Upper lobe of left lung (tissue), 6 donors: ENCODE data around the gene ZNF618. TPM values are rescaled to one million over a fixed set of nuclear protein-coding genes. Genes with fewer than 3 reads are reported as not detected.

ENCODE experiments used
- ATAC-seq, 2 donors: fragments of 200-7000 bp; cut with Tn5 transposase; one replicate each; pipeline ENCODE4 v1.9.1; 2022; ENCODE audit warnings: mild to moderate bottlenecking in 2 of 2, moderate library complexity in 2 of 2; ENCODE audit not compliant: low FRiP score in 2 of 2
- DNase-seq, 2 donors: peaks; one replicate each; pipeline ENCODE4 v3.0.0-alpha.2; 2019 to 2020
- H3K27ac ChIP-seq, 4 donors: fragments of 200-600 bp; sonication (generic); one replicate each; pipeline ENCODE4 v1.5.1; 2016 to 2019
- H3K27me3 ChIP-seq, 4 donors: fragments of 200-600 bp; sonication (generic); one replicate each; pipeline ENCODE4 v1.5.1; 2017 to 2019
- H3K36me3 ChIP-seq, 4 donors: fragments of 200-600 bp; sonication (generic); one replicate each; pipeline ENCODE4 v1.5.1; 2016 to 2019
- H3K4me1 ChIP-seq, 4 donors: fragments of 200-600 bp; sonication (generic); one replicate each; pipeline ENCODE4 v1.5.1; 2018 to 2019
- H3K4me3 ChIP-seq, 4 donors: fragments of 200-600 bp; sonication (generic); one replicate each; pipeline ENCODE4 v1.5.1; 2017 to 2019; ENCODE audit warnings: mild to moderate bottlenecking in 2 of 4, moderate library complexity in 1 of 4
- H3K9me3 ChIP-seq, 4 donors: fragments of 200-600 bp; sonication (generic); one replicate each; pipeline ENCODE4 v1.5.1; 2018 to 2019
- CTCF ChIP-seq, 6 experiments: fragments of 450-650 bp in 4 of 6; fragments of 200-600 bp in 2 of 6; sonication (generic) in 2 of 6; IDR thresholded peaks; one replicate each; pipeline ENCODE4 v1.5.1; 2016 to 2019; ENCODE audit warnings: antibody characterized with exemption in 6 of 6
- EP300 ChIP-seq, 4 donors: sonication (generic); formaldehyde crosslinking; IDR thresholded peaks; one replicate each; pipeline ENCODE4 v1.5.1; 2017; ENCODE audit warnings: antibody characterized with exemption in 4 of 4, control low read depth in 2 of 4
- POLR2A ChIP-seq, 4 donors: fragments of 450-650 bp; IDR thresholded peaks; one replicate each; pipeline ENCODE4 v1.5.1; 2016 to 2017; ENCODE audit warnings: antibody characterized with exemption in 4 of 4, mild to moderate bottlenecking in 2 of 4
- POLR2AphosphoS5 ChIP-seq, 2 donors: sonication (generic); formaldehyde crosslinking; IDR thresholded peaks; one replicate each; pipeline ENCODE4 v1.5.1; 2017; ENCODE audit warnings: antibody characterized with exemption in 2 of 2
- WGBS, 2 donors: methylation state at CpG; one replicate each; pipeline ENCODE4 v1.1.5; 2017 to 2018; 5-methylcytosine and 5-hydroxymethylcytosine counted together
- total RNA-seq, 6 donors: library from RNA; depleted of rRNA in 4 of 6; stranded (reverse); fragments of >200 nt in 4 of 6; gene quantifications; one replicate each; pipeline versions ENCODE4 v1.1.0 to v1.2.1, GENCODE V29; 2016 to 2021
- donor health status: DM: no; HTN: no; CAD: no; lungs with moderate emphysema.
- donor health status: DM: no; HTN: yes; CAD: no; lungs with severe emphysema.

ZNF618 gene
- total RNA-seq, 6 donors from 2014 or later: 3.2 to 11.6 (median 9.1) TPM

- no peaks in the 10 kb centered on the region for H3K36me3 ChIP-seq
- H3K27me3 ChIP-seq: no peaks in the 10 kb centered on the region
- TF ChIP-seq CTCF (IDR thresholded peaks at IDR 0.05): no peak
- no peak for TF ChIP-seq POLR2AphosphoS5 (IDR thresholded peaks at IDR 0.05)
- no peak for TF ChIP-seq POLR2A (IDR thresholded peaks at IDR 0.05)
- TF ChIP-seq EP300 (IDR thresholded peaks at IDR 0.05): no peak
- no peak overlapping the region for H3K27ac ChIP-seq
- WGBS, 2 donors: 79 to 88% methylated on average over 6 of the region's 6 CpGs
- ATAC-seq: no peak
- no peaks in the 10 kb centered on the region for H3K9me3 ChIP-seq
- no peak overlapping the region for H3K4me3 ChIP-seq
- DNase-seq: no peak
- H3K4me1 ChIP-seq: peaks cover 0 to 3% (median 0%) of the 10 kb centered on the region in 4 donors
These were observed 103.4 kb downstream of the ZNF618 start for GRCh38 chr9:113979343-113980127.

GRCh38 chr9:113984639-113985380, 108.7 kb downstream of the ZNF618 start:
- H3K9me3 ChIP-seq: no peaks in the 10 kb centered on the region
- H3K27ac ChIP-seq: no peak overlapping the region
- no peak overlapping the region for H3K4me3 ChIP-seq
- DNase-seq: no peak
- ATAC-seq: no peak
- H3K27me3 ChIP-seq: no peaks in the 10 kb centered on the region
- peaks cover 0 to 4% (median 2%) of the 10 kb centered on the region in 4 donors for H3K4me1 ChIP-seq
- 90 to 96% methylated on average over 10 of the region's 10 CpGs for WGBS, 2 donors
- TF ChIP-seq CTCF (IDR thresholded peaks at IDR 0.05): no peak
- TF ChIP-seq POLR2AphosphoS5 (IDR thresholded peaks at IDR 0.05): no peak
- no peak for TF ChIP-seq EP300 (IDR thresholded peaks at IDR 0.05)
- TF ChIP-seq POLR2A (IDR thresholded peaks at IDR 0.05): no peak
- H3K36me3 ChIP-seq: peaks cover 0 to 9% (median 2%) of the 10 kb centered on the region in 4 donors

- ATAC-seq (no peak), DNase-seq (no peak)
- Histone ChIP-seq H3K9me3 (no peaks in the 10 kb centered on the region), H3K4me3 (no peak overlapping the region), H3K36me3 (peaks cover 0 to 9% (median 2%) of the 10 kb centered on the region in 4 donors), H3K4me1 (peaks cover 4 to 8% (median 5%) of the 10 kb centered on the region in 4 donors), H3K27me3 (no peaks in the 10 kb centered on the region), H3K27ac (no peak overlapping the region)
- 85 to 86% methylated on average over 12 to 15 of the region's 15 CpGs for WGBS, 2 donors
- no peak for TF ChIP-seq POLR2AphosphoS5 (IDR thresholded peaks at IDR 0.05)
- TF ChIP-seq POLR2A (IDR thresholded peaks at IDR 0.05): no peak
- no peak for TF ChIP-seq EP300 (IDR thresholded peaks at IDR 0.05)
- no peak for TF ChIP-seq CTCF (IDR thresholded peaks at IDR 0.05)
These were observed 110.0 kb downstream of the ZNF618 start for GRCh38 chr9:113985968-113986585.

- DNase-seq (no peak), ATAC-seq (no peak)
- TF ChIP-seq CTCF (IDR thresholded peaks at IDR 0.05): no peak
- no peak for TF ChIP-seq EP300 (IDR thresholded peaks at IDR 0.05)
- no peak for TF ChIP-seq POLR2AphosphoS5 (IDR thresholded peaks at IDR 0.05)
- Histone ChIP-seq H3K27me3 (no peaks in the 10 kb centered on the region), H3K4me1 (peaks cover 11 to 17% (median 13%) of the 10 kb centered on the region in 4 donors), H3K4me3 (no peak overlapping the region), H3K27ac (no peak overlapping the region), H3K36me3 (peaks cover 0 to 9% (median 2%) of the 10 kb centered on the region in 4 donors), H3K9me3 (no peaks in the 10 kb centered on the region)
- WGBS, 2 donors: 100% methylated on average over 1 of the region's 1 CpG
These were observed 110.8 kb downstream of the ZNF618 start for GRCh38 chr9:113986931-113987330.
